GM13976 (cell line): ENCODE data around the gene RIPK4.

Source experiments
- DNase-seq: peaks from one replicate; pipeline ENCODE4 v3.0.0; 2012; ENCODE audit warnings: low spot score
- CTCF ChIP-seq: IDR thresholded peaks from 2 replicates; pipeline ENCODE4 v1.5.1; 2012; ENCODE audit warnings: borderline replicate concordance, mild to moderate bottlenecking; ENCODE audit not compliant: insufficient read depth; ENCODE audit errors: extremely low read depth, missing control alignments, control extremely low read depth
- in situ Hi-C: fragments of 300-500 bp; cut with MboI; formaldehyde crosslinking; loops from one replicate; pipeline ENCODE4 v1.12.0; 2022; ENCODE audit warnings: low sequenced_read_pairs, mixed read lengths, inconsistent platforms; ENCODE audit not compliant: unreplicated experiment

Gene RIPK4

GRCh38 chr21:41740604-41741252, 26.1 kb downstream of the RIPK4 start:
- DNase-seq, result no peak
- in situ Hi-C loops, result no loop called here

GRCh38 chr21:41739936-41740335, 26.9 kb downstream of the RIPK4 start:
- no peak for DNase-seq
- in situ Hi-C loops, result no loop called here
- TF ChIP-seq CTCF, result no peak

More at GRCh38 chr21:41740604-41741252, 26.1 kb downstream of the RIPK4 start:
- TF ChIP-seq CTCF, result no peak

- no peak for DNase-seq
- in situ Hi-C loops, result no loop called here
- no peak for TF ChIP-seq CTCF
Measured at GRCh38 chr21:41739011-41739410, 27.8 kb downstream of the RIPK4 start.

GRCh38 chr21:41737651-41738324, 29.1 kb downstream of the RIPK4 start:
- in situ Hi-C loops, result no loop called here
- DNase-seq, result no peak
- TF ChIP-seq CTCF, result no peak

- DNase-seq, result no peak
- TF ChIP-seq CTCF, result no peak
- in situ Hi-C loops, result no loop called here
Measured at GRCh38 chr21:41736423-41736822, 30.4 kb downstream of the RIPK4 start.

- TF ChIP-seq CTCF, result no peak
- in situ Hi-C loops, result no loop called here
Measured at GRCh38 chr21:41733951-41734689, 32.7 kb downstream of the RIPK4 start.

More at GRCh38 chr21:41733951-41734689, 32.7 kb downstream of the RIPK4 start:
- no peak for DNase-seq
